D721Med (cell line): ENCODE data around the gene ASB1.

Experiments used
- DNase-seq: peaks from one replicate; pipeline ENCODE4 v3.0.0; 2011; ENCODE audit warnings: low spot score; ENCODE audit not compliant: insufficient read length
- FAIRE-seq: peaks from 2 replicates; lab custom pipeline; 2011; peaks lifted over from hg19 to GRCh38; lab: Jason Lieb, UNC
- TF ChIP-seq, protein P1 (sequence below): IDR thresholded peaks from 2 replicates; pipeline ENCODE4 v1.5.1; 2012; ENCODE audit warnings: mild to moderate bottlenecking, control low read depth; ENCODE audit not compliant: insufficient read depth; ENCODE audit errors: missing control alignments

The ASB1 gene

DNA sequence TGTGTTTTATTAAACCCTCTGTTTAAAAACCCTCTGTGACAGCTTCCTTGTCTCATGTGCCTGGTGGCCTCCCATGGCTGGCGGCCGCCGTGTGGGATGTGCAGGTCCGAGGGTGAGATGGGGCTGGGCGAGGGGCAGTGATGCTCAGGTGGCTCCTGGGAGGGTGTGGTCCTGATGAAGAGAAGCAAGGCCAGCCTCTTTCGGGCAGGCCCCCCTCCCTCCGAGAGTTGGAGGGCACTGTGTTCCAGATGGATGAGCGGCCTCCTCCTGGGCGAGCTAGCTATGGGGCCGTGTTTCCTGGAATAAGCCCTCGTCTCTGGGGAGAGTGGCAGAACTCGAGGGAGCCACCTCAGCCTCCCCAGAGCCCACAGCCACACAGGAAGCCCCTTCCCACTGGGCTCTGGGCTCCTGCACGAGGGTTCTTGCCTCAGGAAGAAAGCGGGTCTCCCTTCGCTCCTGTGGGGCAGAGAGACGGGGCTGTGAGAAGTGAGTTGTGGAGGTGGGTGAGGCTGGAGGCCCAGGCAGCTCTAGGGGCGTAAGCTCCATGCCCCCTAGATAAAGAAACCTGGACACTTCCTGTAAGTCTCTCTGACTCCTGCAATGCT is 72.1 kb downstream of the ASB1 start:
- FAIRE-seq (no peak), DNase-seq (no peak)
- TF ChIP-seq, protein P1, sequence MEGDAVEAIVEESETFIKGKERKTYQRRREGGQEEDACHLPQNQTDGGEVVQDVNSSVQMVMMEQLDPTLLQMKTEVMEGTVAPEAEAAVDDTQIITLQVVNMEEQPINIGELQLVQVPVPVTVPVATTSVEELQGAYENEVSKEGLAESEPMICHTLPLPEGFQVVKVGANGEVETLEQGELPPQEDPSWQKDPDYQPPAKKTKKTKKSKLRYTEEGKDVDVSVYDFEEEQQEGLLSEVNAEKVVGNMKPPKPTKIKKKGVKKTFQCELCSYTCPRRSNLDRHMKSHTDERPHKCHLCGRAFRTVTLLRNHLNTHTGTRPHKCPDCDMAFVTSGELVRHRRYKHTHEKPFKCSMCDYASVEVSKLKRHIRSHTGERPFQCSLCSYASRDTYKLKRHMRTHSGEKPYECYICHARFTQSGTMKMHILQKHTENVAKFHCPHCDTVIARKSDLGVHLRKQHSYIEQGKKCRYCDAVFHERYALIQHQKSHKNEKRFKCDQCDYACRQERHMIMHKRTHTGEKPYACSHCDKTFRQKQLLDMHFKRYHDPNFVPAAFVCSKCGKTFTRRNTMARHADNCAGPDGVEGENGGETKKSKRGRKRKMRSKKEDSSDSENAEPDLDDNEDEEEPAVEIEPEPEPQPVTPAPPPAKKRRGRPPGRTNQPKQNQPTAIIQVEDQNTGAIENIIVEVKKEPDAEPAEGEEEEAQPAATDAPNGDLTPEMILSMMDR = no peak

DNA sequence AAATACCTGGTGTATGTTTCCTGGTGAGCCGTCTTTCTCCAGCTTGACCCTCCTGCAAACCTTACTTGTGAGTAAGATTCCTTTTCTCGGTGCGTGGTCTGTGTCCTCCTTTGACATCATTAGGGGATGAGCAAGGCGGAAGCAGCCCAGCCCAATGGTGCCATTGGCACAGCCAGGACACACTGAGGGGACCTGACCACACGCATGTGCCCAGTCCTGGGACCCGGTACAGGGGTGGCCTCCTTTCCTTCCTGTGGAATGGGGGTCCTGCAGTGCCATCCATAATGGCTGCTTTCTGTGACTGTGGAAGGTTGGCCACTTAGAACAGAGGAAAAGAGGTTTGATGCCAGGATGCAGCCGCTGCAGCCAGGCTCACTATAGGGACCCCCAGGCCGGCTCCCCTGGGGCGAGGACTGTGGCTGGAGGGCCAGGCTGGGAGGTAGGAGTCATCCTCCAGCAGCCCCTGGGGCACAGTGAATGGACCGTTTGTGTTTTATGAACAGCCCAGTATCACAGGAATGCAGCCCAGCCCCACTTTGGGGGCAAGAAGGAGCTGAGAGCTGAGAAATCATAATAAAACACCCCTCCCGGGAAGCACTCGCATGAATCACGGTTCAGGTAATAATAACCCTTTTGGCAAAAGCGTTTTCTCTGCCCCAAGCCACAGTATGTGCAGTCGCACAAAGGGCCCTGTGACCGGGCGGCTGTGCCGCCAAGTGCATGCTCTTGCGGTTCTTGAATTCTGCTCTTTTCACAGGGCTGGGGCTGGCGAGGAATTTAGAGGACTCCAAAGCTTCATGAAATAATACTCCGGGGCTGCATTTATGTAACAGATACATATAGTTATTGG is 73.2 kb downstream of the ASB1 start:
- FAIRE-seq (no peak), DNase-seq (no peak)
- TF ChIP-seq, protein P1 = no peak

- TF ChIP-seq, protein P1 = no peak
- DNase-seq (no peak), FAIRE-seq (no peak)
These were observed 74.6 kb downstream of the ASB1 start for GRCh38 chr2:238501311-238501710.
